Measurements from ENCODE around the gene TP53INP2.

DNA sequence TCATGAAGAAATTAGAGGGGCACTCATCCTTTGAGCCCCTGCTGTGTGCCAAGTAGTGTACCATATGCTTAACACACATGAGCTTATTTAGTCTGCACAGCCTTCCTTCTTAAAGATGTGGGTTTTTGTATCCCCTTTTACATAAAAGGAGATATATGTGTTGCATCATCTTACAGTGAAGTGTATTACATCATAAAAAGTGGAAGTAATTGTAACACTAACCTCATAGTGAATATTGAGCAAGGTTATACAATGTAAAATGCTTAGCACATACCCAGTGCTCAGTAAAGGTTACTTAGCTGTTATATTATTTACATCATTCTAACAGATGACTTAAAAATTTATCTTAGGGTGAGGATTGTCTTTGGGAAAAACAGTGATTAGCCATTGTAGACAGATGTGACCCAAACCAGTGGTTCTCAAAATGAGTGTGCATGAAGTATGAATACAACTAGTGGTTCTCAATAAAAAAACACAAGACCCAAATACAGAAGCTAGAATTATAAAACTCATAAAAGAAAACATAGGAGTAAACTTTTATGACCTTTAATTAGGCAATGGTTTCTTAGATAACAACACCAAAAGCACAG, 23.5 kb upstream of the TP53INP2 start:
- TF ChIP-seq, protein P1, sequence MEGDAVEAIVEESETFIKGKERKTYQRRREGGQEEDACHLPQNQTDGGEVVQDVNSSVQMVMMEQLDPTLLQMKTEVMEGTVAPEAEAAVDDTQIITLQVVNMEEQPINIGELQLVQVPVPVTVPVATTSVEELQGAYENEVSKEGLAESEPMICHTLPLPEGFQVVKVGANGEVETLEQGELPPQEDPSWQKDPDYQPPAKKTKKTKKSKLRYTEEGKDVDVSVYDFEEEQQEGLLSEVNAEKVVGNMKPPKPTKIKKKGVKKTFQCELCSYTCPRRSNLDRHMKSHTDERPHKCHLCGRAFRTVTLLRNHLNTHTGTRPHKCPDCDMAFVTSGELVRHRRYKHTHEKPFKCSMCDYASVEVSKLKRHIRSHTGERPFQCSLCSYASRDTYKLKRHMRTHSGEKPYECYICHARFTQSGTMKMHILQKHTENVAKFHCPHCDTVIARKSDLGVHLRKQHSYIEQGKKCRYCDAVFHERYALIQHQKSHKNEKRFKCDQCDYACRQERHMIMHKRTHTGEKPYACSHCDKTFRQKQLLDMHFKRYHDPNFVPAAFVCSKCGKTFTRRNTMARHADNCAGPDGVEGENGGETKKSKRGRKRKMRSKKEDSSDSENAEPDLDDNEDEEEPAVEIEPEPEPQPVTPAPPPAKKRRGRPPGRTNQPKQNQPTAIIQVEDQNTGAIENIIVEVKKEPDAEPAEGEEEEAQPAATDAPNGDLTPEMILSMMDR (IDR thresholded peaks at IDR 0.05) = no peak
- TF ChIP-seq SIN3A (IDR thresholded peaks at IDR 0.05; ENCODE audit: borderline replicate concordance, insufficient read depth, low read depth, low read length) (no peak), REST (IDR thresholded peaks at IDR 0.05; ENCODE audit: insufficient read depth in 1 of 2, low read depth in 2 of 2, low read length in 1 of 2) (no peak)

All from Panc1 (cell line).